H9 (cell line): ENCODE results near the gene ADAM8. TPM values are rescaled to one million over a fixed set of nuclear protein-coding genes. Genes with fewer than 3 reads are reported as not detected.
A peak's percentile ranks its signal among the peaks of the same experiment; 100 is the strongest.

Source experiments
- DNase-seq: peaks from one replicate; pipeline ENCODE4 v3.0.0-alpha.2; 2017
- H2AFZ ChIP-seq: one replicate; pipeline ENCODE4 v1.6.1; 2013; ENCODE audit warnings: mild to moderate bottlenecking, low read length, control low read depth, moderate library complexity
- H2AK5ac ChIP-seq: 2 replicates; pipeline ENCODE4 v1.6.1; 2013; ENCODE audit warnings: low read length, control low read depth, mixed read lengths; ENCODE audit not compliant: insufficient read length
- H2BK120ac ChIP-seq: one replicate; pipeline ENCODE4 v1.6.1; 2013; ENCODE audit warnings: low read depth, mild to moderate bottlenecking, low read length, control low read depth, inconsistent platforms; ENCODE audit not compliant: poor library complexity, severe bottlenecking
- H2BK12ac ChIP-seq: 2 replicates; pipeline ENCODE4 v1.6.1; 2013; ENCODE audit warnings: low read length, control low read depth, mixed read lengths, low read depth; ENCODE audit not compliant: insufficient read length
- H2BK15ac ChIP-seq: 2 replicates; pipeline ENCODE4 v1.6.1; 2013; ENCODE audit warnings: low read depth, low read length, control low read depth
- H2BK20ac ChIP-seq: one replicate; pipeline ENCODE4 v1.6.1; 2013; ENCODE audit warnings: low read depth, mild to moderate bottlenecking, low read length, control low read depth, inconsistent platforms; ENCODE audit not compliant: poor library complexity, severe bottlenecking
- H2BK5ac ChIP-seq: 2 replicates; pipeline ENCODE4 v1.6.1; 2013; ENCODE audit warnings: low read length, control low read depth, mixed read lengths; ENCODE audit not compliant: insufficient read length
- H3K14ac ChIP-seq: 2 replicates; pipeline ENCODE4 v1.6.1; 2013; ENCODE audit warnings: low read length, control low read depth; ENCODE audit not compliant: insufficient read depth
- H3K18ac ChIP-seq: 2 replicates; pipeline ENCODE4 v1.6.1; 2013; ENCODE audit warnings: low read depth, mild to moderate bottlenecking, mixed read lengths, low read length, control low read depth; ENCODE audit not compliant: insufficient read length
- H3K23ac ChIP-seq: 2 replicates; pipeline ENCODE4 v1.6.1; 2013; ENCODE audit warnings: low read length, control low read depth, mixed read lengths, low read depth; ENCODE audit not compliant: insufficient read length
- H3K23me2 ChIP-seq: 2 replicates; pipeline ENCODE4 v1.6.1; 2013; ENCODE audit warnings: low read depth, mild to moderate bottlenecking, mixed read lengths, low read length, control low read depth; ENCODE audit not compliant: insufficient read length, poor library complexity, severe bottlenecking
- H3K27ac ChIP-seq: 2 replicates; pipeline ENCODE4 v1.5.1; 2013; ENCODE audit warnings: low read length, control low read depth, mixed read lengths, low read depth; ENCODE audit not compliant: insufficient read length
- H3K27me3 ChIP-seq: 2 replicates; pipeline ENCODE4 v1.6.1; 2013; ENCODE audit warnings: low read length, control low read depth, inconsistent platforms; ENCODE audit not compliant: insufficient read depth
- H3K4ac ChIP-seq: 2 replicates; pipeline ENCODE4 v1.6.1; 2013; ENCODE audit warnings: low read depth, mild to moderate bottlenecking, control low read depth, inconsistent platforms, low read length, moderate library complexity
- H3K4me1 ChIP-seq: 2 replicates; pipeline ENCODE4 v1.6.1; 2013; ENCODE audit warnings: low read length, control low read depth, inconsistent platforms; ENCODE audit not compliant: insufficient read depth
- H3K4me2 ChIP-seq: 2 replicates; pipeline ENCODE4 v1.6.1; 2013; ENCODE audit warnings: low read length, control low read depth, mixed read lengths; ENCODE audit not compliant: insufficient read length, insufficient read depth
- H3K56ac ChIP-seq: 2 replicates; pipeline ENCODE4 v1.6.1; 2013; ENCODE audit warnings: low read depth, mild to moderate bottlenecking, mixed read lengths, low read length, control low read depth; ENCODE audit not compliant: insufficient read length
- H3K79me1 ChIP-seq: 2 replicates; pipeline ENCODE4 v1.6.1; 2013; ENCODE audit warnings: low read depth, mild to moderate bottlenecking, moderate library complexity, low read length, control low read depth, inconsistent platforms; ENCODE audit not compliant: insufficient read depth, poor library complexity, severe bottlenecking
- H3K79me2 ChIP-seq: 2 replicates; pipeline ENCODE4 v1.6.1; 2013; ENCODE audit warnings: low read length, control low read depth, inconsistent platforms; ENCODE audit not compliant: insufficient read depth
- H3K9ac ChIP-seq: 2 replicates; pipeline ENCODE4 v1.6.1; 2013; ENCODE audit warnings: low read length, control low read depth, mixed read lengths; ENCODE audit not compliant: insufficient read length; ENCODE audit errors: extremely low read depth
- H3K9me3 ChIP-seq: one replicate; pipeline ENCODE4 v1.6.1; 2013; ENCODE audit warnings: low read depth, low read length, inconsistent platforms; ENCODE audit not compliant: control insufficient read depth
- H3T11ph ChIP-seq: one replicate; pipeline ENCODE4 v1.6.1; 2013; ENCODE audit warnings: mild to moderate bottlenecking, low read length, control low read depth, inconsistent platforms
- H4K20me1 ChIP-seq: one replicate; pipeline ENCODE4 v1.6.1; 2013; ENCODE audit not compliant: control insufficient read depth, insufficient read length, insufficient read depth
- H4K5ac ChIP-seq: 2 replicates; pipeline ENCODE4 v1.6.1; 2013; ENCODE audit warnings: low read depth, mild to moderate bottlenecking, mixed read lengths, low read length, control low read depth; ENCODE audit not compliant: insufficient read length
- H4K8ac ChIP-seq: replicated peaks from 2 replicates; pipeline ENCODE4 v1.6.1; 2013; ENCODE audit warnings: low read length, control low read depth, mixed read lengths, low read depth; ENCODE audit not compliant: insufficient read length
- H4K91ac ChIP-seq: 2 replicates; pipeline ENCODE4 v1.6.1; 2013; ENCODE audit warnings: low read depth, mild to moderate bottlenecking, moderate library complexity, mixed read lengths, low read length, control low read depth; ENCODE audit not compliant: insufficient read length
- H3K27ac Mint-ChIP-seq, 3 experiments: 2 replicates in 2 of 3; 3 replicates in 1 of 3; pipeline ENCODE4 v1.8.0; 2020 to 2021; ENCODE audit warnings: mixed read lengths in 3 of 3, mild to moderate bottlenecking in 1 of 3, moderate library complexity in 1 of 3
- H3K27me3 Mint-ChIP-seq: 2 replicates; pipeline ENCODE4 v1.8.0; 2021; ENCODE audit warnings: low read depth, mild to moderate bottlenecking, moderate library complexity, mixed read lengths
- H3K36me3 Mint-ChIP-seq, 3 experiments: 2 replicates in 2 of 3; 3 replicates in 1 of 3; pipeline ENCODE4 v1.8.0; 2020 to 2021; ENCODE audit warnings: low read depth in 3 of 3, mixed read lengths in 3 of 3; ENCODE audit not compliant: insufficient read depth in 1 of 3
- H3K4me1 Mint-ChIP-seq, 2 experiments: 2 replicates each; pipeline ENCODE4 v1.8.0; 2020; ENCODE audit warnings: mixed read lengths in 2 of 2
- H3K4me3 Mint-ChIP-seq, 2 experiments: 2 replicates in 1 of 2; 3 replicates in 1 of 2; pipeline ENCODE4 v1.8.0; 2020 to 2021; ENCODE audit warnings: mild to moderate bottlenecking in 2 of 2, mixed read lengths in 2 of 2, moderate library complexity in 1 of 2
- H3K9me3 Mint-ChIP-seq, 2 experiments: 2 replicates in 1 of 2; 3 replicates in 1 of 2; pipeline ENCODE4 v1.8.0; 2020; ENCODE audit warnings: mild to moderate bottlenecking in 2 of 2, mixed read lengths in 2 of 2, moderate library complexity in 1 of 2
- WGBS: extraction: QIAGEN DNeasy Blood & Tissue Kit; methylation state at CpG from one replicate; pipeline ENCODE4 v1.1.7; 2013; ENCODE audit warnings: missing lambda C conversion rate, low lambda C conversion rate, mixed read lengths; ENCODE audit not compliant: insufficient read length; ENCODE audit errors: extremely low coverage; 5-methylcytosine and 5-hydroxymethylcytosine counted together
- total RNA-seq: library from RNA; stranded (reverse); gene quantifications from 2 replicates; pipeline ENCODE4 v1.2.1, GENCODE V29; 2021
- TF ChIP-seq, protein P1 (sequence below): fragments of 200-600 bp; sonication (generic); conservative IDR thresholded peaks from 3 replicates; pipeline ENCODE4 v1.8.0; 2021; ENCODE audit warnings: antibody characterized with exemption, mild to moderate bottlenecking

ADAM8 gene
- total RNA-seq, 1 experiment from 2014 or later, result 5.4 TPM

DNA sequence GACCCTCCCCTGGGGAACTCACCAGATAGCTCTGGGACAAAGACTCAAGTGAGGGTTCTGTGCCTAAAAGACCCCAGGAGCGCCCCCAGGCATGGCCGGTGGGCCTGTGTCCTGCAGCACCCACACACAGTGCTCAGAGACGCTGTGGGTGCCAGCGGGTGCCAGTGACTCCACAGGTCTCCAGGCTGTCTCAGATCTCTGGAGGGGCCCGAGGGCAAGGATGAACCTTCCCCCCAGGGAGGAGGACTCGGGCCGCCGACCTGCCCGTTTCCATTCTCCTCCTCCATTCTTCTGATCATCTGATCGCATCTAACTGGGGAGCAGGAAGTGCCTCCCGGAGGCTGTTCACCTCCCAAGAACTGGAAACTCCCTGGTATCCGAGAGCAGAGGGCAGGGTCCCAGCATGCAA, 980 bp downstream of the ADAM8 start:
- Histone ChIP-seq H3K56ac (no peak overlapping the region), H4K8ac (no peak overlapping the region), H3K4ac (no peak overlapping the region), H3K27ac (no peak overlapping the region), H3K27me3 (no peaks in the 10 kb centered on the region; the same call in 1 of the 2 replicates), H3K79me1 (no peaks in the 10 kb centered on the region), H3T11ph (no peak overlapping the region), H4K20me1 (no peaks in the 10 kb centered on the region), H2AK5ac (no peak overlapping the region), H3K23ac (no peak overlapping the region), H3K23me2 (peaks cover 7% of the 10 kb centered on the region), H2BK20ac (no peak overlapping the region), H2BK5ac (no peak overlapping the region), H4K5ac (no peak overlapping the region), H2BK15ac (no peak overlapping the region), H3K4me2 (no peak overlapping the region), H4K91ac (no peak overlapping the region), H3K9me3 (no peaks in the 10 kb centered on the region), H3K4me1 (no peaks in the 10 kb centered on the region), H2BK120ac (no peak overlapping the region), H3K18ac (no peak overlapping the region), H2BK12ac (no peak overlapping the region), H3K9ac (no peak overlapping the region), H3K79me2 (no peaks in the 10 kb centered on the region), H2AFZ (no peak overlapping the region), H3K14ac (no peak overlapping the region)
- Mint-ChIP-seq H3K4me3 (peak overlapping the region; percentile 48 to 67; a peak in 3 of 5 replicates), H3K4me1 (peaks cover 3 to 7% of the 10 kb centered on the region in 2 experiments; a peak in 3 of 4 replicates), H3K36me3 (peaks cover 0 to 11% (median 0%) of the 10 kb centered on the region in 3 experiments; a peak in 2 of 7 replicates), H3K9me3 (no peaks in the 10 kb centered on the region), H3K27me3 (peaks cover 11% of the 10 kb centered on the region), H3K27ac (no peak overlapping the region)
- TF ChIP-seq, protein P1, sequence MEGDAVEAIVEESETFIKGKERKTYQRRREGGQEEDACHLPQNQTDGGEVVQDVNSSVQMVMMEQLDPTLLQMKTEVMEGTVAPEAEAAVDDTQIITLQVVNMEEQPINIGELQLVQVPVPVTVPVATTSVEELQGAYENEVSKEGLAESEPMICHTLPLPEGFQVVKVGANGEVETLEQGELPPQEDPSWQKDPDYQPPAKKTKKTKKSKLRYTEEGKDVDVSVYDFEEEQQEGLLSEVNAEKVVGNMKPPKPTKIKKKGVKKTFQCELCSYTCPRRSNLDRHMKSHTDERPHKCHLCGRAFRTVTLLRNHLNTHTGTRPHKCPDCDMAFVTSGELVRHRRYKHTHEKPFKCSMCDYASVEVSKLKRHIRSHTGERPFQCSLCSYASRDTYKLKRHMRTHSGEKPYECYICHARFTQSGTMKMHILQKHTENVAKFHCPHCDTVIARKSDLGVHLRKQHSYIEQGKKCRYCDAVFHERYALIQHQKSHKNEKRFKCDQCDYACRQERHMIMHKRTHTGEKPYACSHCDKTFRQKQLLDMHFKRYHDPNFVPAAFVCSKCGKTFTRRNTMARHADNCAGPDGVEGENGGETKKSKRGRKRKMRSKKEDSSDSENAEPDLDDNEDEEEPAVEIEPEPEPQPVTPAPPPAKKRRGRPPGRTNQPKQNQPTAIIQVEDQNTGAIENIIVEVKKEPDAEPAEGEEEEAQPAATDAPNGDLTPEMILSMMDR, result peak; percentile 29; the same call in 2 of the 3 replicates
- no CpG with 5 or more reads among the region's 12 CpGs for WGBS
- no peak for DNase-seq
